WERI-Rb-1 (cell line): Measurements from ENCODE around the gene GFPT2.
"Not testable (repeated sequence)": the region's sequence is repeated elsewhere in the genome, so short reads cannot be mapped to it uniquely, and the experiment has no call there.

Source experiments
- DNase-seq: peaks from one replicate; pipeline ENCODE4 v3.0.0-alpha.2; 2020
- H3K27ac ChIP-seq: fragments of 250-450 bp; sonication (Bioruptor Pico); 2 replicates; pipeline ENCODE4 v1.5.1; 2020; ENCODE audit warnings: mild to moderate bottlenecking, moderate library complexity
- H3K27me3 ChIP-seq: fragments of 250-450 bp; sonication (Bioruptor Pico); 2 replicates; pipeline ENCODE4 v1.5.1; 2021; ENCODE audit warnings: mild to moderate bottlenecking, low read depth, moderate library complexity; ENCODE audit not compliant: insufficient read depth, severe bottlenecking
- H3K36me3 ChIP-seq: fragments of 250-450 bp; sonication (Bioruptor Pico); 2 replicates; pipeline ENCODE4 v1.5.1; 2020; ENCODE audit warnings: mild to moderate bottlenecking, moderate library complexity
- H3K4me3 ChIP-seq: 2 replicates; pipeline ENCODE4 v1.5.1; 2011; ENCODE audit warnings: low read depth, mild to moderate bottlenecking, control low read depth, low read length
- H3K9me3 ChIP-seq: fragments of 250-450 bp; sonication (Bioruptor Pico); 2 replicates; pipeline ENCODE4 v1.5.1; 2021; ENCODE audit warnings: mild to moderate bottlenecking, moderate library complexity; ENCODE audit not compliant: severe bottlenecking
- CTCF ChIP-seq: IDR thresholded peaks from 2 replicates; pipeline ENCODE4 v1.5.1; 2011; ENCODE audit warnings: low read depth, mild to moderate bottlenecking, control low read depth, inconsistent platforms, low read length

Gene GFPT2

DNA sequence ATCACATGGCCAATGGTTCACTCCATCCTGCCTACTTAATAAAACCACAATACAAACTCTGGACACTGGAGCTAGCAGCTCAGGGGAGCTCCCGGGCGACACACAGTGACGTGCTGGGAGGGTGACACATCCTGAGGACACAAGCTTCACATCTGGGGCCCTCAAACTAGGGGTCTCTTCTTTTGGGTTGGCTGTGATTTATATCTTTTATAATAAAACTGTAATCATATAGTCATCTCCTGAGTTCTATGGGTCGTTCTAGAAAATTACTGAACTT, 49.2 kb downstream of the GFPT2 start:
- no peak overlapping the region for H3K27ac ChIP-seq
- no peaks in the 10 kb centered on the region for H3K36me3 ChIP-seq
- no peaks in the 10 kb centered on the region for H3K9me3 ChIP-seq
- no peak for DNase-seq
- H3K4me3 ChIP-seq: no peak overlapping the region
- TF ChIP-seq CTCF: no peak
- H3K27me3 ChIP-seq: no peaks in the 10 kb centered on the region

GRCh38 chr5:180303226-180304015, 49.7 kb downstream of the GFPT2 start:
- DNase-seq: no peak
- Histone ChIP-seq H3K9me3 (no peaks in the 10 kb centered on the region), H3K36me3 (no peaks in the 10 kb centered on the region)

GRCh38 chr5:180302256-180302655, 50.9 kb downstream of the GFPT2 start:
- no peak for TF ChIP-seq CTCF
- DNase-seq: no peak
- Histone ChIP-seq H3K27ac (no peak overlapping the region), H3K9me3 (no peaks in the 10 kb centered on the region), H3K36me3 (no peaks in the 10 kb centered on the region), H3K4me3 (no peak overlapping the region), H3K27me3 (no peaks in the 10 kb centered on the region)

More at GRCh38 chr5:180303226-180304015, 49.7 kb downstream of the GFPT2 start:
- Histone ChIP-seq H3K27ac (no peak overlapping the region), H3K27me3 (no peaks in the 10 kb centered on the region), H3K4me3 (no peak overlapping the region)
- TF ChIP-seq CTCF: no peak

GRCh38 chr5:180301253-180301652, 51.9 kb downstream of the GFPT2 start:
- Histone ChIP-seq H3K27ac (no peak overlapping the region), H3K27me3 (no peaks in the 10 kb centered on the region), H3K9me3 (no peaks in the 10 kb centered on the region), H3K36me3 (no peaks in the 10 kb centered on the region), H3K4me3 (no peak overlapping the region)
- no peak for TF ChIP-seq CTCF
- DNase-seq: no peak

GRCh38 chr5:180299526-180299925, 53.6 kb downstream of the GFPT2 start:
- H3K27me3 ChIP-seq: no peaks in the 10 kb centered on the region
- no peaks in the 10 kb centered on the region for H3K9me3 ChIP-seq
- H3K4me3 ChIP-seq: no peak overlapping the region
- no peaks in the 10 kb centered on the region for H3K36me3 ChIP-seq
- no peak for TF ChIP-seq CTCF
- DNase-seq: no peak
- H3K27ac ChIP-seq: no peak overlapping the region

DNA sequence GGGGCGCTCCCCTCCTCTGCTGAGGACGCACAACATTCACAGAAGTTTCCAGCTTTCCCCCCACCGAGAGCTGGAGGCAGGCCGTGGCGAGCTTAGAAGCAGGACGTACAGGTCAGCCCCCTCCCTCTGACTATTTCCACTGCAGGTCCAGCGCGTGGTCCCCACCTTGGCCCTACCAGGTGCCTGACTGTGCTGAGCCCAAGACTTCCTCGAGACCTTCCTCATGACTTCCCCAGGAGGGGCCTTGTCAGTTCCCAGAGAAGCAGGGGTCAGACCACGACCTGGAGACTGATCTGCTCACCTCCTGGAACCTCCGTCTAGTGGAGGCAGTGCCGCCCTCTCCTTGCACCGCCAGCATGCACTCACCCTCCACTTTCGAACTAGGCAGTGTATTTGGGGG, 54.1 kb downstream of the GFPT2 start:
- H3K9me3 ChIP-seq, H3K36me3 ChIP-seq, H3K27ac ChIP-seq, H3K4me3 ChIP-seq, H3K27me3 ChIP-seq, DNase-seq: not testable (repeated sequence)
